Adrenal gland (tissue), 12 donors: ENCODE data around the gene COL8A1. TPM values are rescaled to one million over a fixed set of nuclear protein-coding genes. Genes with fewer than 3 reads are reported as not detected.

Experiments used
- DNase-seq, 7 donors: peaks; one replicate each; pipeline ENCODE4 v3.0.0-alpha.2; 2019 to 2020
- H3K27ac ChIP-seq, 5 donors: fragments of 200-600 bp; sonication (generic) in 4 of 5; 1 replicate in 3 of 5; 2 replicates in 2 of 5; pipeline versions ENCODE4 v1.5.1 to v1.8.0; 2016 to 2020; ENCODE audit warnings: mild to moderate bottlenecking in 1 of 5
- H3K27me3 ChIP-seq: fragments of 200-600 bp; 2 replicates; pipeline ENCODE4 v1.8.0; 2021
- H3K36me3 ChIP-seq, 2 donors: fragments of 200-600 bp; replicated peaks in 1 of 2; 1 replicate in 1 of 2; 2 replicates in 1 of 2; pipeline versions ENCODE4 v1.5.1 to v1.8.0; 2018 to 2022
- H3K4me1 ChIP-seq, 2 donors: fragments of 200-600 bp; replicated peaks in 1 of 2; 1 replicate in 1 of 2; 2 replicates in 1 of 2; pipeline versions ENCODE4 v1.5.1 to v1.8.0; 2018 to 2021
- H3K4me3 ChIP-seq, 4 donors: fragments of 200-600 bp; sonication (generic) in 3 of 4; one replicate each; pipeline ENCODE4 v1.5.1; 2016 to 2018
- H3K9me3 ChIP-seq, 3 donors: fragments of 200-600 bp; sonication (generic) in 1 of 3; replicated peaks in 1 of 3; 1 replicate in 2 of 3; 2 replicates in 1 of 3; pipeline versions ENCODE4 v1.5.1 to v1.8.0; 2016 to 2021
- CTCF ChIP-seq, 6 experiments: fragments of 450-650 bp in 4 of 6; fragments of 200-600 bp in 2 of 6; sonication (generic) in 1 of 6; IDR thresholded peaks; 1 replicate in 5 of 6; 2 replicates in 1 of 6; pipeline versions ENCODE4 v1.5.1 to v1.8.0; 2016 to 2021; ENCODE audit warnings: antibody characterized with exemption in 6 of 6, mild to moderate bottlenecking in 2 of 6, moderate library complexity in 1 of 6
- POLR2A ChIP-seq, 2 donors: fragments of 450-650 bp; IDR thresholded peaks; one replicate each; pipeline ENCODE4 v1.6.1; 2017; ENCODE audit warnings: antibody characterized with exemption in 2 of 2, mild to moderate bottlenecking in 2 of 2, moderate library complexity in 1 of 2
- WGBS, 4 donors: extraction: QIAGEN DNeasy Blood & Tissue Kit in 2 of 4; methylation state at CpG; one replicate each; pipeline versions ENCODE4 v1.1.5 to v1.1.7; 2013 to 2017; 5-methylcytosine and 5-hydroxymethylcytosine counted together
- intact Hi-C, 2 donors: fragments of 100-400 bp; cut with DNase I; formaldehyde crosslinking; loops; one replicate each; pipeline versions ENCODE4 v1.14.1 to v1.15.0; 2022 to 2023
- polyA plus RNA-seq, 3 donors: library from polyadenylated mRNA; stranded (reverse); fragments of 200-250 nt in 2 of 3; fragments of 350-450 nt in 1 of 3; fragmentation: Illumina TruSeq in 1 of 3; extraction: RNeasy Lipid Tissue Mini Kit (QIAGEN cat#74804) in 1 of 3; gene quantifications; one replicate each; pipeline ENCODE4 v1.2.3, GENCODE V29; 2013 to 2014
- total RNA-seq, 9 donors: library from RNA; depleted of rRNA in 4 of 9; stranded (reverse); fragments of >200 nt in 4 of 9; fragments of 120-200 nt in 1 of 9; fragmentation: NEBNext Ultra II Directional in 1 of 9; extraction: Animal tissue kit (Norgen Biotek cat#: 25700) in 1 of 9; gene quantifications; one replicate each; pipeline versions ENCODE4 v1.1.0 to v1.2.4, GENCODE V29; 2013 to 2023
- donor health status: healthy with polysubstance abuse.
- donor health status: Bipolar disorder and iron deficiency.
- donor health status: DM: yes; HTN: yes; CAD: no.
- donor health status: DM: no; HTN: no; CAD: no.
- donor health status: DM: no; HTN: no; CAD: no.
- donor health status: DM: yes; HTN: yes; CAD: no.

The COL8A1 gene
- total and polyA plus RNA-seq, 12 donors, result 0.94 to 59.2 (median 15.9) TPM

GRCh38 chr3:99681976-99682375 is 43.6 kb downstream of the COL8A1 start:
- H3K4me1 ChIP-seq, result no peaks in the 10 kb centered on the region
- 83 to 94% (median 91%) methylated on average over 9 of the region's 9 CpGs for WGBS, 4 donors
- no peaks in the 10 kb centered on the region for H3K9me3 ChIP-seq
- TF ChIP-seq POLR2A (IDR thresholded peaks at IDR 0.05) (no peak), CTCF (IDR thresholded peaks at IDR 0.05) (no peak)
- DNase-seq, result no peak
- H3K27ac ChIP-seq, result no peak overlapping the region
- H3K36me3 ChIP-seq, result no peaks in the 10 kb centered on the region
- peaks cover 4% of the 10 kb centered on the region for H3K27me3 ChIP-seq
- intact Hi-C loops, result loop anchor here in 1 of 2 donors (10.0 kb wide), 1 partner anchor 177 kb away; no protein-coding TSS in a partner anchor
- no peak overlapping the region for H3K4me3 ChIP-seq

- Histone ChIP-seq H3K4me3 (no peak overlapping the region), H3K27ac (no peak overlapping the region), H3K36me3 (no peaks in the 10 kb centered on the region), H3K9me3 (no peaks in the 10 kb centered on the region), H3K4me1 (no peaks in the 10 kb centered on the region), H3K27me3 (peaks cover 4% of the 10 kb centered on the region)
- 54 to 73% (median 65%) methylated on average over 1 of the region's 1 CpG for WGBS, 4 donors
- TF ChIP-seq POLR2A (IDR thresholded peaks at IDR 0.05) (no peak), CTCF (IDR thresholded peaks at IDR 0.05) (no peak)
- intact Hi-C loops, result loop anchor here in 1 of 2 donors (10.0 kb wide), 1 partner anchor 179 kb away; no protein-coding TSS in a partner anchor
- DNase-seq, result no peak
Measured at GRCh38 chr3:99683465-99683864, 45.1 kb downstream of the COL8A1 start.

- DNase-seq, result no peak
- Histone ChIP-seq H3K27ac (no peak overlapping the region), H3K4me1 (no peaks in the 10 kb centered on the region), H3K4me3 (no peak overlapping the region), H3K9me3 (no peaks in the 10 kb centered on the region), H3K36me3 (no peaks in the 10 kb centered on the region), H3K27me3 (peaks cover 4% of the 10 kb centered on the region)
- 79 to 85% (median 82%) methylated on average over 3 of the region's 3 CpGs for WGBS, 4 donors
- intact Hi-C loops, result loop anchor here in 1 of 2 donors (10.0 kb wide), 1 partner anchor 179 kb away; no protein-coding TSS in a partner anchor
- TF ChIP-seq POLR2A (IDR thresholded peaks at IDR 0.05) (no peak), CTCF (IDR thresholded peaks at IDR 0.05) (no peak)
Measured at GRCh38 chr3:99683876-99684275, 45.5 kb downstream of the COL8A1 start.

GRCh38 chr3:99684644-99685043 is 46.2 kb downstream of the COL8A1 start:
- H3K4me3 ChIP-seq, result no peak overlapping the region
- no peaks in the 10 kb centered on the region for H3K36me3 ChIP-seq
- DNase-seq, result no peak
- intact Hi-C loops, result loop anchor here in 1 of 2 donors (10.0 kb wide), 1 partner anchor 180 kb away; no protein-coding TSS in a partner anchor
- no peaks in the 10 kb centered on the region for H3K9me3 ChIP-seq
- H3K27me3 ChIP-seq, result peaks cover 4% of the 10 kb centered on the region
- H3K27ac ChIP-seq, result no peak overlapping the region
- WGBS, 4 donors, result 60 to 76% (median 65%) methylated on average over 4 of the region's 4 CpGs
- no peak for TF ChIP-seq POLR2A (IDR thresholded peaks at IDR 0.05)
- TF ChIP-seq CTCF (IDR thresholded peaks at IDR 0.05), result no peak
- H3K4me1 ChIP-seq, result no peaks in the 10 kb centered on the region
